Omental fat pad (tissue), 4 donors: Measurements from ENCODE around the gene ADAMTS8. TPM values are rescaled to one million over a fixed set of nuclear protein-coding genes. Genes with fewer than 3 reads are reported as not detected.

ENCODE experiments used
- ATAC-seq: fragments of 150-250 bp; one replicate; pipeline ENCODE4 v1.9.1; 2016; ENCODE audit warnings: mild to moderate bottlenecking, moderate library complexity; ENCODE audit not compliant: low FRiP score
- DNase-seq: peaks from one replicate; pipeline ENCODE4 v3.0.0-alpha.2; 2019; ENCODE audit warnings: low spot score
- total RNA-seq, 4 donors: library from RNA; depleted of rRNA; stranded (reverse); fragments of >200 nt; gene quantifications; one replicate each; pipeline ENCODE4 v1.1.0, GENCODE V29; 2016
- TF ChIP-seq, protein P1 (sequence below), 3 donors: fragments of 450-650 bp; IDR thresholded peaks; one replicate each; pipeline ENCODE4 v1.5.1; 2016 to 2017; ENCODE audit warnings: antibody characterized with exemption in 3 of 3, mild to moderate bottlenecking in 3 of 3, moderate library complexity in 2 of 3

The ADAMTS8 gene
- total RNA-seq, 4 donors from 2014 or later = 0.13 to 1.2 (median 0.22) TPM

GRCh38 chr11:130397780-130398179 is 30.6 kb downstream of the ADAMTS8 start:
- TF ChIP-seq, protein P1, sequence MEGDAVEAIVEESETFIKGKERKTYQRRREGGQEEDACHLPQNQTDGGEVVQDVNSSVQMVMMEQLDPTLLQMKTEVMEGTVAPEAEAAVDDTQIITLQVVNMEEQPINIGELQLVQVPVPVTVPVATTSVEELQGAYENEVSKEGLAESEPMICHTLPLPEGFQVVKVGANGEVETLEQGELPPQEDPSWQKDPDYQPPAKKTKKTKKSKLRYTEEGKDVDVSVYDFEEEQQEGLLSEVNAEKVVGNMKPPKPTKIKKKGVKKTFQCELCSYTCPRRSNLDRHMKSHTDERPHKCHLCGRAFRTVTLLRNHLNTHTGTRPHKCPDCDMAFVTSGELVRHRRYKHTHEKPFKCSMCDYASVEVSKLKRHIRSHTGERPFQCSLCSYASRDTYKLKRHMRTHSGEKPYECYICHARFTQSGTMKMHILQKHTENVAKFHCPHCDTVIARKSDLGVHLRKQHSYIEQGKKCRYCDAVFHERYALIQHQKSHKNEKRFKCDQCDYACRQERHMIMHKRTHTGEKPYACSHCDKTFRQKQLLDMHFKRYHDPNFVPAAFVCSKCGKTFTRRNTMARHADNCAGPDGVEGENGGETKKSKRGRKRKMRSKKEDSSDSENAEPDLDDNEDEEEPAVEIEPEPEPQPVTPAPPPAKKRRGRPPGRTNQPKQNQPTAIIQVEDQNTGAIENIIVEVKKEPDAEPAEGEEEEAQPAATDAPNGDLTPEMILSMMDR (IDR thresholded peaks at IDR 0.05) = no peak
- no peak for DNase-seq
- ATAC-seq = no peak

DNA sequence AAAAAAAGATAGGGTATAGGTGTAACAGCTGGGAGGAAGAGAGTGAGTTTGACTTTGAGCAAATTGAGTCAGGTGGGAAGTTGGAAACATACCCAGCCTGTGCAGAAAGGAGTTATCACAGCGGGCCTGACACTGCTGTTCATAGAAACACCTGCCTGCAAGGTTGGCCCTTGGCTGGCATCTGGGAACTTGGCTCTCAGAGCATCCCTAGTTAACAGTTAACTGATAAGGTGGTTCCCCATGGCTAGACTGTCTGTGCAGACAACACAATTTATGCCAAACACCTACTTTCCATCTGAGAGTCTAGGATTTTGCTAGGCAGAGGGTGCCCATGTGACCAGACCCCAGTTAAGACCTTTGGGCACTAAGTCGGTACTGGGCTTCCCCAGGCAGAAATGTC is 31.4 kb downstream of the ADAMTS8 start:
- ATAC-seq = no peak

DNA sequence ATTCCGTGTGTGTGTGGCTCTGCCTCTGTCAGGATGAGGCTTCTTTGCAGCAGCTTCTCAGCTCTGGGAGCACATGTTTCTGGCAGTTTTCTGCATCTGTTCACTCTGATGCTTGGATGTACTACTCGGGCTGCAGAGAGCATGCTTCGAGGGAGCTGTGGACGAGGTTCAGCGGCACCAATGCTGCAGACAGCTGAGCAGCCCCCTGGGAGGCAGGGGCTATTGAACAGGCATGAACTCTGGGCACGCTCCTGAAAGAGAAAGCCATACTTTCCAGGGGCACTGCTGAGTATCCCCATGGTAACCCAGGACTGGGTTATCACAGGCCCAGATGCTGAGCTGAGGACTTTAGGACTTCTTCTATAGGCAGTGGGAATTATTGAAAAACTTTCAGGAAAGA is 33.8 kb downstream of the ADAMTS8 start:
- TF ChIP-seq, protein P1 (IDR thresholded peaks at IDR 0.05) = no peak
- ATAC-seq = no peak
- no peak for DNase-seq

More for the DNA sequence above, 31.4 kb downstream of the ADAMTS8 start:
- no peak for DNase-seq
- TF ChIP-seq, protein P1 (IDR thresholded peaks at IDR 0.05) = no peak

- DNase-seq (no peak), ATAC-seq (no peak)
- TF ChIP-seq, protein P1 (IDR thresholded peaks at IDR 0.05) = no peak
Observed at GRCh38 chr11:130391711-130392110, 36.7 kb downstream of the ADAMTS8 start.

DNA sequence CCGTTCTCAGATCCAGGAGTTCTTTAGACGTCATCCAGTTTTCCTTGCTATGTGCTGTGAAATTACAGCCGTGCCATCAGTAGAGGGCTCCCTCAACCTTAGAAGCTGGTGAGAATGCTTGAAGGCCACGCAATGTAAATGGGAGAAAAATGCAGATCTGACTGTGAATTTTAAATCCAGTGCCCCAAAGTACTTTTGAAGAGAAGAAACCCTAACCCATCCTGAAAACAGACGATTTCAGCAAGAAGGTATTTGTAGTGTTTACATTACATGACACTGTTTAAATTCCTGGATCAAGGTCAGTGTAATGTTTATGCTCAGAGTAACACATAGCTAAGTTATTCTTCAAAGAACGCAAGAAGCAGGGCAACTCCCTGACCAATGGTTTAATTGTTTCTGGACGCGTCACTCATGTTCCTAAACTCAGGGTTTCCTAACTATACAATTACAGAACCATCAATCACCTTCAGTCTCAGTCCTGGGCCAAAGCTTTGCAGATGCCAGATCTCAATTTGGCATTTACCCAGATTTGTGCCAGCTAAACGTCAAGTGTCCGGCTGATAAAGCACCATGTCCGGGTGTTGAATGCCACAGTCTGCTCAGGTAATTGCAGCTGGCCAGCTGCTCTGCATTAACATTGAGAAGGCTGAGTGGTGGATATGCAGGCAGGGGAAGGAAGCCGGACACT is 38.2 kb downstream of the ADAMTS8 start:
- no peak for DNase-seq
- TF ChIP-seq, protein P1 (IDR thresholded peaks at IDR 0.05) = no peak
- peak; percentile 62 for ATAC-seq

- DNase-seq (no peak), ATAC-seq (no peak)
- TF ChIP-seq, protein P1 (IDR thresholded peaks at IDR 0.05) = no peak
Observed at GRCh38 chr11:130389335-130389935, 39.0 kb downstream of the ADAMTS8 start.
